Cerebellar cortex (tissue), 1 donor: ENCODE results near the gene ANKRD31.
A peak's percentile ranks its signal among the peaks of the same experiment; 100 is the strongest.
"Not testable (repeated sequence)": the region's sequence is repeated elsewhere in the genome, so short reads cannot be mapped to it uniquely, and the experiment has no call there.

Experiments
- DNase-seq: peaks from one replicate; pipeline ENCODE4 v3.0.0-alpha.2; 2015; ENCODE audit warnings: low spot score

ANKRD31 gene

GRCh38 chr5:75234251-75234650 lies 2.4 kb downstream of the ANKRD31 start:
- DNase-seq = no peak

- no peak for DNase-seq
Observed at GRCh38 chr5:75226916-75227315, 9.8 kb downstream of the ANKRD31 start.

- no peak for DNase-seq
Observed at GRCh38 chr5:75225506-75225905, 11.2 kb downstream of the ANKRD31 start.

GRCh38 chr5:75220787-75221186 lies 15.9 kb downstream of the ANKRD31 start:
- DNase-seq = not testable (repeated sequence)

GRCh38 chr5:75214928-75215327 lies 21.8 kb downstream of the ANKRD31 start:
- DNase-seq = no peak

- DNase-seq = no peak
Observed at GRCh38 chr5:75214409-75214808, 22.3 kb downstream of the ANKRD31 start.

GRCh38 chr5:75203604-75204003 lies 33.1 kb downstream of the ANKRD31 start:
- DNase-seq = no peak

- no peak for DNase-seq
Observed at GRCh38 chr5:75202935-75203334, 33.7 kb downstream of the ANKRD31 start.

GRCh38 chr5:75200776-75201175 lies 35.9 kb downstream of the ANKRD31 start:
- no peak for DNase-seq

- no peak for DNase-seq
Observed at GRCh38 chr5:75199946-75200345, 36.7 kb downstream of the ANKRD31 start.

GRCh38 chr5:75199071-75199470 lies 37.6 kb downstream of the ANKRD31 start:
- DNase-seq = no peak

- no peak for DNase-seq
Observed at GRCh38 chr5:75197745-75198144, 38.9 kb downstream of the ANKRD31 start.

GRCh38 chr5:75192804-75193203 lies 43.9 kb downstream of the ANKRD31 start:
- no peak for DNase-seq

GRCh38 chr5:75192264-75192663 lies 44.4 kb downstream of the ANKRD31 start:
- DNase-seq = no peak

- DNase-seq = no peak
Observed at GRCh38 chr5:75190227-75190626, 46.5 kb downstream of the ANKRD31 start.

- no peak for DNase-seq
Observed at GRCh38 chr5:75189353-75189752, 47.3 kb downstream of the ANKRD31 start.

- no peak for DNase-seq
Observed at GRCh38 chr5:75185763-75186162, 50.9 kb downstream of the ANKRD31 start.

- not testable (repeated sequence) for DNase-seq
Observed at GRCh38 chr5:75176009-75176408, 60.7 kb downstream of the ANKRD31 start.

- not testable (repeated sequence) for DNase-seq
Observed at GRCh38 chr5:75174872-75175271, 61.8 kb downstream of the ANKRD31 start.

- DNase-seq = no peak
Observed at GRCh38 chr5:75169516-75169915, 67.2 kb downstream of the ANKRD31 start.

- no peak for DNase-seq
Observed at GRCh38 chr5:75168026-75168735, 68.5 kb downstream of the ANKRD31 start.

- peak; percentile 6 for DNase-seq
Observed at GRCh38 chr5:75167345-75167744, 69.3 kb downstream of the ANKRD31 start.

GRCh38 chr5:75161508-75161907 lies 75.2 kb downstream of the ANKRD31 start:
- DNase-seq = not testable (repeated sequence)

- DNase-seq = peak; percentile 59
Observed at GRCh38 chr5:75156585-75156984, 80.1 kb downstream of the ANKRD31 start.
